OCI-LY1 (cell line): ENCODE measurements around the gene PDE9A.

Source experiments
- H2AFZ ChIP-seq: fragments of 200-600 bp; sonication (generic), shearing (Covaris generic); 2 replicates; pipeline ENCODE4 v1.6.0; 2014; ENCODE audit warnings: antibody characterized with exemption, mild to moderate bottlenecking, low read length
- H3F3A ChIP-seq: fragments of 200-600 bp; sonication (generic), shearing (Covaris generic); 2 replicates; pipeline ENCODE4 v1.6.0; 2014; ENCODE audit warnings: mild to moderate bottlenecking, antibody characterized with exemption, low read length, moderate library complexity; ENCODE audit not compliant: insufficient read depth
- H3K27ac ChIP-seq: fragments of 200-600 bp; sonication (generic); 2 replicates; pipeline ENCODE4 v1.5.1; 2014; ENCODE audit warnings: low read length, mixed run types, mild to moderate bottlenecking, low read depth; ENCODE audit not compliant: poor library complexity, severe bottlenecking
- H3K27me3 ChIP-seq: fragments of 200-600 bp; sonication (generic); 2 replicates; pipeline ENCODE4 v1.6.0; 2014; ENCODE audit warnings: antibody characterized with exemption, mild to moderate bottlenecking, low read length, moderate library complexity; ENCODE audit not compliant: insufficient read depth
- H3K36me3 ChIP-seq: fragments of 200-600 bp; sonication (generic); 2 replicates; pipeline ENCODE4 v1.6.1; 2014; ENCODE audit warnings: mild to moderate bottlenecking, antibody characterized with exemption, low read length, moderate library complexity, mixed read lengths; ENCODE audit not compliant: insufficient read depth
- H3K4me1 ChIP-seq: fragments of 200-600 bp; sonication (generic); 2 replicates; pipeline ENCODE4 v1.5.1; 2014; ENCODE audit warnings: mild to moderate bottlenecking, low read length, moderate library complexity; ENCODE audit not compliant: insufficient read depth, severe bottlenecking
- H3K4me2 ChIP-seq: fragments of 200-600 bp; sonication (generic), shearing (Covaris generic); 2 replicates; pipeline ENCODE4 v1.6.1; 2014; ENCODE audit warnings: low read length
- H3K4me3 ChIP-seq: fragments of 200-600 bp; sonication (generic); 2 replicates; pipeline ENCODE4 v1.5.1; 2014; ENCODE audit warnings: low read length, low read depth, mild to moderate bottlenecking, mixed read lengths; ENCODE audit not compliant: poor library complexity, severe bottlenecking
- H3K79me2 ChIP-seq: fragments of 200-600 bp; shearing (Covaris generic); 2 replicates; pipeline ENCODE4 v1.6.1; 2016; ENCODE audit warnings: mixed run types, low read length, mixed read lengths; ENCODE audit not compliant: insufficient read depth
- H3K9ac ChIP-seq: fragments of 200-600 bp; sonication (generic), shearing (Covaris generic); 2 replicates; pipeline ENCODE4 v1.6.1; 2014; ENCODE audit warnings: mild to moderate bottlenecking, low read length, mixed read lengths
- H3K9me2 ChIP-seq: fragments of 200-600 bp; sonication (generic), shearing (Covaris generic); 2 replicates; pipeline ENCODE4 v1.6.1; 2014; ENCODE audit warnings: low read depth, mild to moderate bottlenecking, low read length, mixed read lengths
- H3K9me3 ChIP-seq: fragments of 200-600 bp; shearing (Covaris generic); 2 replicates; pipeline ENCODE4 v1.6.1; 2014; ENCODE audit warnings: low read length, mixed read lengths
- H4K20me1 ChIP-seq: fragments of 200-600 bp; sonication (generic), shearing (Covaris generic); 2 replicates; pipeline ENCODE4 v1.6.0; 2016; ENCODE audit warnings: mild to moderate bottlenecking, low read length; ENCODE audit not compliant: insufficient read depth
- CTCF ChIP-seq: fragments of 200-600 bp; sonication (generic), shearing (Covaris generic); IDR thresholded peaks from 2 replicates; pipeline ENCODE4 v1.5.1; 2017; ENCODE audit warnings: mild to moderate bottlenecking, antibody characterized with exemption, low read length, moderate library complexity, mixed read lengths
- EZH2 ChIP-seq: fragments of 200-600 bp; sonication (generic), shearing (Covaris generic); IDR thresholded peaks from 2 replicates; pipeline ENCODE4 v1.8.0; 2017; ENCODE audit warnings: borderline replicate concordance, mixed run types, mild to moderate bottlenecking, antibody characterized with exemption, low read length, moderate library complexity, mixed read lengths

PDE9A gene

GRCh38 chr21:42771503-42771805 lies 118.0 kb downstream of the PDE9A start:
- no peaks in the 10 kb centered on the region for H3F3A ChIP-seq
- H3K4me3 ChIP-seq = no peak overlapping the region
- peaks cover 6% of the 10 kb centered on the region for H3K27me3 ChIP-seq
- no peak overlapping the region for H3K27ac ChIP-seq
- no peaks in the 10 kb centered on the region for H4K20me1 ChIP-seq
- H3K9me3 ChIP-seq = no peaks in the 10 kb centered on the region
- TF ChIP-seq CTCF (no peak), EZH2 (no peak)
- H3K4me2 ChIP-seq = no peak overlapping the region
- no peaks in the 10 kb centered on the region for H3K9me2 ChIP-seq
- H3K79me2 ChIP-seq = no peaks in the 10 kb centered on the region
- no peak overlapping the region for H3K9ac ChIP-seq
- no peaks in the 10 kb centered on the region for H3K4me1 ChIP-seq
- H3K36me3 ChIP-seq = no peaks in the 10 kb centered on the region
- H2AFZ ChIP-seq = no peak overlapping the region

GRCh38 chr21:42775123-42775522 lies 121.7 kb downstream of the PDE9A start:
- Histone ChIP-seq H3K9ac (no peak overlapping the region), H3K4me1 (no peaks in the 10 kb centered on the region), H3K27ac (no peak overlapping the region), H4K20me1 (no peaks in the 10 kb centered on the region), H3F3A (no peaks in the 10 kb centered on the region), H3K9me3 (no peaks in the 10 kb centered on the region), H3K4me3 (no peak overlapping the region), H3K36me3 (no peaks in the 10 kb centered on the region), H3K79me2 (no peaks in the 10 kb centered on the region), H3K9me2 (no peaks in the 10 kb centered on the region), H3K27me3 (peaks cover 7% of the 10 kb centered on the region; the same call in 1 of the 2 replicates), H2AFZ (no peak overlapping the region), H3K4me2 (no peak overlapping the region)
- TF ChIP-seq CTCF = no peak
- no peak for TF ChIP-seq EZH2

- Histone ChIP-seq H3K36me3 (no peaks in the 10 kb centered on the region), H3F3A (no peaks in the 10 kb centered on the region), H2AFZ (no peak overlapping the region), H3K4me3 (no peak overlapping the region), H3K79me2 (no peaks in the 10 kb centered on the region), H3K9ac (no peak overlapping the region), H3K9me2 (no peaks in the 10 kb centered on the region), H4K20me1 (no peaks in the 10 kb centered on the region), H3K9me3 (no peaks in the 10 kb centered on the region), H3K27ac (no peak overlapping the region), H3K27me3 (peaks cover 7% of the 10 kb centered on the region; the same call in 1 of the 2 replicates), H3K4me1 (no peaks in the 10 kb centered on the region), H3K4me2 (no peak overlapping the region)
- no peak for TF ChIP-seq CTCF
- no peak for TF ChIP-seq EZH2
These were observed 122.5 kb downstream of the PDE9A start for GRCh38 chr21:42775891-42776290.
